GM13977 (cell line): ENCODE data around the gene GMDS.

Source experiments
- DNase-seq: peaks from one replicate; pipeline ENCODE4 v3.0.0; 2012; ENCODE audit warnings: low spot score
- in situ Hi-C: fragments of 300-500 bp; cut with MboI; formaldehyde crosslinking; loops from one replicate; pipeline ENCODE4 v1.12.0; 2022; ENCODE audit warnings: low sequenced_read_pairs, low pct_unique_long_range_greater_than_20kb, mixed read lengths, inconsistent platforms; ENCODE audit not compliant: unreplicated experiment
- TF ChIP-seq, protein P1 (sequence below): IDR thresholded peaks from 2 replicates; pipeline ENCODE4 v1.5.1; 2012; ENCODE audit warnings: mild to moderate bottlenecking, control low read depth; ENCODE audit not compliant: insufficient read depth; ENCODE audit errors: extremely low read depth, missing control alignments

The GMDS gene

DNA sequence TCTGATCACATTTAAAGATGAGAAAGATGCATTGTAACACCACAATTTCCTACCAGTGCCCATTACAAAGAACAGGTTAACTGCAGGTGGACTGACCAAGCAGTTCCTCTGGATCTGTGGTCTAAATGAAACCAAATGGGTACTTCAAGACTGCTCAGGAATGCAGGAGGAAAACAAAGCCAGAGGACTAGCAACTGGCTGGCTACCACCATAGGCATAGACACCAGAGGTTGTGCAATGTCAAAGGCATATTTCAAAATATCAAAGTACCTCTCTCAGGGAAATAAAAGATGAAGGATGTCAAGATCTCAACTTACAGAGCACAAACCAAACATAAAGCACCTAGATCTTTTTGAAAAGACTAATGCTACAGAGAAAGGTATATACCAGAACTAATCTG lies 65.5 kb downstream of the GMDS start:
- in situ Hi-C loops: no loop called here
- TF ChIP-seq, protein P1, sequence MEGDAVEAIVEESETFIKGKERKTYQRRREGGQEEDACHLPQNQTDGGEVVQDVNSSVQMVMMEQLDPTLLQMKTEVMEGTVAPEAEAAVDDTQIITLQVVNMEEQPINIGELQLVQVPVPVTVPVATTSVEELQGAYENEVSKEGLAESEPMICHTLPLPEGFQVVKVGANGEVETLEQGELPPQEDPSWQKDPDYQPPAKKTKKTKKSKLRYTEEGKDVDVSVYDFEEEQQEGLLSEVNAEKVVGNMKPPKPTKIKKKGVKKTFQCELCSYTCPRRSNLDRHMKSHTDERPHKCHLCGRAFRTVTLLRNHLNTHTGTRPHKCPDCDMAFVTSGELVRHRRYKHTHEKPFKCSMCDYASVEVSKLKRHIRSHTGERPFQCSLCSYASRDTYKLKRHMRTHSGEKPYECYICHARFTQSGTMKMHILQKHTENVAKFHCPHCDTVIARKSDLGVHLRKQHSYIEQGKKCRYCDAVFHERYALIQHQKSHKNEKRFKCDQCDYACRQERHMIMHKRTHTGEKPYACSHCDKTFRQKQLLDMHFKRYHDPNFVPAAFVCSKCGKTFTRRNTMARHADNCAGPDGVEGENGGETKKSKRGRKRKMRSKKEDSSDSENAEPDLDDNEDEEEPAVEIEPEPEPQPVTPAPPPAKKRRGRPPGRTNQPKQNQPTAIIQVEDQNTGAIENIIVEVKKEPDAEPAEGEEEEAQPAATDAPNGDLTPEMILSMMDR: no peak
- DNase-seq: no peak

DNA sequence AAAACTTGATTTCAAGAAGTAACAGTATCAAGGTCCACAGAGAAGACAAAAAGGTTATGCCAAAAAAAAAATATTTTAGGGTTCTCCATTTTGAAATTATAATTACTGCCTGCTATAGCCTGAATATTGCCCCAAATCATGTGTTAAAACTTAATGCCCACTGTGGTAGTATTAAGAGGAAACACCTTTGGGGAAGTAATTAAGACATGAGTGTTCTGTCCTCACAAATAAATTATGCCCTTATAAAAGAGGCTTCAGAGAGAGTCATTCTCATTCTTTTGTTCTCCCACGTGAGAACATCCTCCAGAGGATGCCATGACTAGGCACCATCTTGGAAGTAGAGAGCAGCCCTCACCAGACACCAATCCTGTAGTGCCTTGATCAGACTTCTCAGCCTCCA lies 66.2 kb downstream of the GMDS start:
- in situ Hi-C loops: no loop called here
- no peak for DNase-seq
- TF ChIP-seq, protein P1: no peak

DNA sequence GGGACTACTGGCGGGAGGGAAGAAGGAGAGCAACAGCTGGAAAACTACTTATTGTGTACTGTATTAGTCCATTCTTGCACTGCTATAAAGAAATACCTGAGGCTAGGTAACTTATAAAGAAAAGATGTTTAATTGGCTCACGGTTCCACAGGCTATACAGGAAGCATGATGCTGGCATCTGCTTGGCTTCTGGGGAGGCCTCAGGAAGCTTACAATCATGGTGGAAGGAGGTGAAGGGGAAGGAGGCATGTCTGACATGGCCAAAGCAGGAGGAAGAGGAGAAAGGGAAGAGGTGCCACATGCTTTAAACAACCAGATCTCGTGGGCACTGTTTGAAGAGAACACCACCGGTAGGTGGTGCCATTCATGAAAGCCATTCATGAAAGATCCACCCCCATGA lies 67.3 kb downstream of the GMDS start:
- TF ChIP-seq, protein P1: no peak
- in situ Hi-C loops: no loop called here
- DNase-seq: no peak

DNA sequence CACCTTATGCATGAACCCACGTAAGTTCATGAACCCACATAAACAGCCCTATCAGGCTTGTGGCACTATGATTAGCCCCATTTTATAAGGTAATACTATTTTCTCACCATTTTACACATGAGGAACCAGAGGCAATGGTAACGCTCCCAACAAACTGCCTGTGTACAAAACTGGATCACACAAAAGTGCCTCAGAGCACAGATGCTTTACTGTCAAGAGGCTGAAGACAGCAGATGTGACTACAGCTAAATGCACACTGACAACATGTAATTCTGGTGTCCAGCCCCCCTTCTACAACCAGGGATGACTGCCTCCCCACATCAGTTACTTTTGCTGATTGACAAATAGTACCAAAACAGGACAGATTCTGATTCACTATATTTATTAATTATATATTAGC lies 69.6 kb downstream of the GMDS start:
- TF ChIP-seq, protein P1: no peak
- DNase-seq: no peak
- in situ Hi-C loops: no loop called here

DNA sequence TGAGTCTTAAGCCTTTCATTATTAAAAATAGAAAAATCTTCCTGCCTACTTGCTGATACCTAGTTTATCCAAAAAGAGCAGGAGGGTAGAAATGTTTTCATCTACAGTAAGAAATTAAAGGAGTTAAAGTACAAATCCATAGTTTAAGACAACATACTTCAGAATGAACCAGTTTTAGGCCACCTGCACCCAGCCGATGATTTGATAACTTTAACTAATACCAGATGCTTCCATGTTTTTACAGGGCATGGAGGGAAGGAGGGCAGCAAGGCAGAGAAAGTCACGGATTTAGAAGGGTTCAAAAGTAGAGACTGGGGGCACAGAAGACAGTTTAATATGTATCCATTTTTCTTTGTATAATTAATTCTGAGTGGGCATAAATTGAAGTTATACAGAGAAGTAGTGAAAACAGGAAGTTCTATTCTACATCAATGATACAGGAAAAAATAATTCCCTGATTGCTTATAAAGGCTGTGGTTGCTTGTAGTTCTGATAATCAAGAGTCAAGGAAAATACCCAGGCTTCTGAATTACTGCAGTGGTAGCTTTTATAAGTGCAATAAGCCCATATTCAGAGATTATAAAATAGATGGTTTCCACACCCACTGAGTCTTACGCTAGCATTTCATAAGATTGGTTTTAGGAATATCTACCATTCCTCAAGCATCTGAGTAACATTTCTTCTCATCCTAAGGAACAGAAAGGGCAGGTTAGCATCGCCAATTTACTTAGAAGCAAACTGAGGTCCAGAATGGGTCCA lies 72.0 kb downstream of the GMDS start:
- TF ChIP-seq, protein P1: no peak
- no peak for DNase-seq
- in situ Hi-C loops: no loop called here

DNA sequence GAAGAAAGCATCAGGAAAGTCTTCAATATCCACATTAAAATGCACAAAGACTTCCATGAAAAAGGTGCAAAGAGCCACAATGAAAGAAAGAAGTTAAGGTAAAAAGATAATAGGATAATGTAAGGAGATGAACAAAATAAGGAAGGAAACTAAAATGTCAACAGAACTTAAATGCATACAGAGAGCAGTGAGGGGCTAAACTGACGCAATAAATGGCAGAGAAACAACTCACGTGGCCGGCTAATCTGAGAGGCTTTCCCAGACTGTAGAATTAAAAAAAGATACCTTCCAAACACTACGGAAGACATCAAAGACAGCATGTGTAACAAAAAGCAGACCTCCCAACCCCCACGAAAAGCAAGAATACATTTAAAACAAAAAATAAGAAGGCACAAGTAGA lies 73.7 kb downstream of the GMDS start:
- in situ Hi-C loops: no loop called here
- TF ChIP-seq, protein P1: no peak
- DNase-seq: no peak
